Transverse colon (tissue), 4 donors: ENCODE results near the gene HPSE2.

Source experiments
- CTCF ChIP-seq, 5 experiments: fragments of 200-600 bp in 3 of 5; fragments of 450-650 bp in 2 of 5; sonication (generic) in 3 of 5; IDR thresholded peaks; 1 replicate in 2 of 5; 2 replicates in 3 of 5; pipeline ENCODE4 v1.5.1; 2016 to 2017; ENCODE audit warnings: antibody characterized with exemption in 5 of 5, inconsistent platforms in 3 of 5, mild to moderate bottlenecking in 2 of 5, moderate library complexity in 1 of 5
- EP300 ChIP-seq: sonication (generic); formaldehyde crosslinking; IDR thresholded peaks from one replicate; pipeline ENCODE4 v1.6.1; 2017; ENCODE audit warnings: antibody characterized with exemption, low read depth
- POLR2A ChIP-seq: fragments of 450-650 bp; IDR thresholded peaks from one replicate; pipeline ENCODE4 v1.6.1; 2016; ENCODE audit warnings: antibody characterized with exemption, mild to moderate bottlenecking, moderate library complexity
- POLR2AphosphoS5 ChIP-seq, 3 donors: sonication (generic); formaldehyde crosslinking; IDR thresholded peaks; one replicate each; pipeline ENCODE4 v1.6.1; 2016; ENCODE audit warnings: antibody characterized with exemption in 3 of 3

GRCh38 chr10:98676895-98677294, 558.8 kb downstream of the HPSE2 start:
- TF ChIP-seq CTCF (IDR thresholded peaks at IDR 0.05): no peak
- TF ChIP-seq EP300: no peak
- no peak for TF ChIP-seq POLR2AphosphoS5 (IDR thresholded peaks at IDR 0.05)
- TF ChIP-seq POLR2A: no peak
